A549 treated with Mapracorat at 1 μM for 4 hours (cell line): ENCODE measurements around the gene CIT. TPM values are rescaled to one million over a fixed set of nuclear protein-coding genes. Genes with fewer than 3 reads are reported as not detected.

ENCODE experiments used
- total RNA-seq: library from RNA; stranded (reverse); fragments of 200-300 nt; extraction: Qiagen RNA extraction; gene quantifications from 5 replicates; pipeline ENCODE4 v1.2.3, GENCODE V29; 2022

Gene CIT, protein sequence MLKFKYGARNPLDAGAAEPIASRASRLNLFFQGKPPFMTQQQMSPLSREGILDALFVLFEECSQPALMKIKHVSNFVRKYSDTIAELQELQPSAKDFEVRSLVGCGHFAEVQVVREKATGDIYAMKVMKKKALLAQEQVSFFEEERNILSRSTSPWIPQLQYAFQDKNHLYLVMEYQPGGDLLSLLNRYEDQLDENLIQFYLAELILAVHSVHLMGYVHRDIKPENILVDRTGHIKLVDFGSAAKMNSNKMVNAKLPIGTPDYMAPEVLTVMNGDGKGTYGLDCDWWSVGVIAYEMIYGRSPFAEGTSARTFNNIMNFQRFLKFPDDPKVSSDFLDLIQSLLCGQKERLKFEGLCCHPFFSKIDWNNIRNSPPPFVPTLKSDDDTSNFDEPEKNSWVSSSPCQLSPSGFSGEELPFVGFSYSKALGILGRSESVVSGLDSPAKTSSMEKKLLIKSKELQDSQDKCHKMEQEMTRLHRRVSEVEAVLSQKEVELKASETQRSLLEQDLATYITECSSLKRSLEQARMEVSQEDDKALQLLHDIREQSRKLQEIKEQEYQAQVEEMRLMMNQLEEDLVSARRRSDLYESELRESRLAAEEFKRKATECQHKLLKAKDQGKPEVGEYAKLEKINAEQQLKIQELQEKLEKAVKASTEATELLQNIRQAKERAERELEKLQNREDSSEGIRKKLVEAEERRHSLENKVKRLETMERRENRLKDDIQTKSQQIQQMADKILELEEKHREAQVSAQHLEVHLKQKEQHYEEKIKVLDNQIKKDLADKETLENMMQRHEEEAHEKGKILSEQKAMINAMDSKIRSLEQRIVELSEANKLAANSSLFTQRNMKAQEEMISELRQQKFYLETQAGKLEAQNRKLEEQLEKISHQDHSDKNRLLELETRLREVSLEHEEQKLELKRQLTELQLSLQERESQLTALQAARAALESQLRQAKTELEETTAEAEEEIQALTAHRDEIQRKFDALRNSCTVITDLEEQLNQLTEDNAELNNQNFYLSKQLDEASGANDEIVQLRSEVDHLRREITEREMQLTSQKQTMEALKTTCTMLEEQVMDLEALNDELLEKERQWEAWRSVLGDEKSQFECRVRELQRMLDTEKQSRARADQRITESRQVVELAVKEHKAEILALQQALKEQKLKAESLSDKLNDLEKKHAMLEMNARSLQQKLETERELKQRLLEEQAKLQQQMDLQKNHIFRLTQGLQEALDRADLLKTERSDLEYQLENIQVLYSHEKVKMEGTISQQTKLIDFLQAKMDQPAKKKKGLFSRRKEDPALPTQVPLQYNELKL (N-terminal part only)
- 10.0 to 15.4 TPM (median 13.6 TPM) in 5 replicates for total RNA-seq

GRCh38 chr12:119876761-119877638 lies at the start of gene CIT:
Gene CIT, minus strand, starts transcription at chr12:119877320. Its CDS starts 1,152 bp downstream, at chr12:119876168.

GRCh38 chr12:119667577-119668323 lies 209.4 kb downstream of the CIT start, which contains the start of gene PRKAB1:
Gene PRKAB1, plus strand, starts transcription at chr12:119668133. Its CDS starts 112 bp downstream, at chr12:119668245.

Other genes starting within 250 kb of the CIT start
- gene PRKAB1, start 209.2 kb downstream of the CIT start, total RNA-seq: 32.8 to 36.9 TPM (median 35.7 TPM) in 5 replicates
- gene BICDL1, start 111.9 kb upstream of the CIT start, total RNA-seq: 3.2 to 4.9 TPM (median 3.8 TPM) in 5 replicates
- gene RAB35, start 239.4 kb upstream of the CIT start, total RNA-seq: 65.1 to 86.4 TPM (median 82.1 TPM) in 5 replicates